ENCODE measurements around the gene CMTM7.

Gene CMTM7

DNA sequence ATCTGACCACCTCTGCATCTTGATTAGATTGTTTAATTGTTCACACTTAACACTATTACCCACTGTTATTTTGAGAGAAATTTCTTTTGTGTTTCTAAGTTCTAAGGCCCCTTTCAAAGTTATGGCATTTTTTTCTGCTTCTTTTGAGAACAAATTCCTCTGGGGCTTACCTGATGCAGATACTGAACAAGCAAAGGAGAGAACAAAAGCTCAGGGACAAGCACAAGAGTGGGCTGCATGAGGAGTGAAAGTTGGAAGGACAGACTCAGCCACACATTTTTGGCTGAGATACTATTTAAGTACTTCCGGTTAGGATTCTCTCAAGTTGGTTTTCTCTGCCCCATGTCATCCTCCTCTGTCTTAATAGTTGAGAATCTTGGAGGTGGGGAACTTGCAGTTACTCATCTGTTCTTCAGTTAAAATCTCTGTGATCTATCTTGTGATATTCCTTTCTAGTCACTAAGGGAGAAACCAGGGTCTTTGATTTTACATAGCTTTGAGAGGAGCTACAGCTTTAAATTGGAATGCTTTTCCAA, 56.3 kb downstream of the CMTM7 start:
- in situ Hi-C loops (cut with HindIII; ENCODE audit: low pct_ligation_motif_present, low sequenced_read_pairs) = no loop called here
- Histone ChIP-seq H3K27ac (no peak overlapping the region), H3K36me3 (replicated peaks) (peaks cover 3% of the 10 kb centered on the region), H3K27me3 (replicated peaks) (no peaks in the 10 kb centered on the region), H3K4me3 (ENCODE audit: low read depth, low read length) (no peak overlapping the region)
- TF ChIP-seq CTCF (IDR thresholded peaks at IDR 0.05; ENCODE audit: low read depth, low read length, missing control alignments) = no peak
- no peak for DNase-seq

GRCh38 chr3:32448686-32449474, 57.2 kb downstream of the CMTM7 start:
- DNase-seq = no peak
- Histone ChIP-seq H3K4me3 (ENCODE audit: low read depth, low read length) (no peak overlapping the region), H3K36me3 (replicated peaks) (peaks cover 3% of the 10 kb centered on the region), H3K27ac (no peak overlapping the region), H3K27me3 (replicated peaks) (no peaks in the 10 kb centered on the region)
- TF ChIP-seq CTCF (IDR thresholded peaks at IDR 0.05; ENCODE audit: low read depth, low read length, missing control alignments) = no peak
- in situ Hi-C loops (cut with HindIII; ENCODE audit: low pct_ligation_motif_present, low sequenced_read_pairs) = no loop called here

- Histone ChIP-seq H3K36me3 (replicated peaks) (peaks cover 3% of the 10 kb centered on the region), H3K27ac (no peak overlapping the region), H3K4me3 (ENCODE audit: low read depth, low read length) (no peak overlapping the region), H3K27me3 (replicated peaks) (no peaks in the 10 kb centered on the region)
- TF ChIP-seq CTCF (IDR thresholded peaks at IDR 0.05; ENCODE audit: low read depth, low read length, missing control alignments) = no peak
- DNase-seq = no peak
- in situ Hi-C loops (cut with HindIII; ENCODE audit: low pct_ligation_motif_present, low sequenced_read_pairs) = no loop called here
Measured at GRCh38 chr3:32449691-32450090, 58.0 kb downstream of the CMTM7 start.

- DNase-seq = no peak
- Histone ChIP-seq H3K4me3 (ENCODE audit: low read depth, low read length) (no peak overlapping the region), H3K27me3 (replicated peaks) (no peaks in the 10 kb centered on the region), H3K27ac (no peak overlapping the region), H3K36me3 (replicated peaks) (peaks cover 3% of the 10 kb centered on the region)
- no peak for TF ChIP-seq CTCF (IDR thresholded peaks at IDR 0.05; ENCODE audit: low read depth, low read length, missing control alignments)
- in situ Hi-C loops (cut with HindIII; ENCODE audit: low pct_ligation_motif_present, low sequenced_read_pairs) = no loop called here
Measured at GRCh38 chr3:32450426-32450825, 58.8 kb downstream of the CMTM7 start.

DNA sequence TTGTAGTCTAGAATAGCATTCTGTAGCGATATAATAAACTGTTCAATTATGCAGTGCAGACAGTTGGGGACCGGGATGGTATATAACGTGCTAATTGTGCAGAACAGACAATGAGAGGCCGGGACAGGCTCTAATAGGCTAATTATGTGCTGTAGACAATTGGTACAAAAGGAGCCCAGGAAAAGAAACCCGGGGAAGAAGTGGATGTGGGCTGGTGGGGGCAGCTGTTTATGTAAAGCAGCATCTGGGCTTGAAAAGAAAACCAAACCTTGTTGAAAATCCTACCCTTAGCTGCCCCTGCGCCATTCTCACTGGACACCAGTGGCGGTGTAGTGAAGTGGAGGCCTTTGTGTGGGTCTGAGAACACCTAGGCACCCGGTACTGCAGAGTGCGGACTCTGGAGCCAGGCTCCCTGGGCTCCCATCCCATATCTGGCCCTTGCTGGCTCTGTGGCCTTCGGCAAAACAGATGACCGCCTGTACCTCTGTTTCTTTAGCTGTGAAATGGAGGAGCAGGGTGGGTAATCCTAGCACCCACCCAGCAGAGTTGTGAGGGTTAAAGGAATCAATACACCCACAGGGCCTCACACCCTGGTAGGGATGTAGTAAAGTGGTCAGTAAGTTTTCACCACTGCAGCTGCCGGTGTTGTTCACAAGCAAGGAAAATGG, 59.5 kb downstream of the CMTM7 start:
- peaks cover 3% of the 10 kb centered on the region for H3K36me3 ChIP-seq (replicated peaks)
- DNase-seq = no peak
- H3K27me3 ChIP-seq (replicated peaks) = no peaks in the 10 kb centered on the region
- in situ Hi-C loops (cut with HindIII; ENCODE audit: low pct_ligation_motif_present, low sequenced_read_pairs) = no loop called here
- no peak for TF ChIP-seq CTCF (IDR thresholded peaks at IDR 0.05; ENCODE audit: low read depth, low read length, missing control alignments)
- H3K4me3 ChIP-seq (ENCODE audit: low read depth, low read length) = no peak overlapping the region
- H3K27ac ChIP-seq = no peak overlapping the region
